Measurements from ENCODE around the gene STK35. TPM values are rescaled to one million over a fixed set of nuclear protein-coding genes. Genes with fewer than 3 reads are reported as not detected.

STK35 gene
- total and polyA plus RNA-seq, 9 of the 15 experiments (the other 6 are each of a cell fraction or from before 2014, with no cell fraction given), result 1.0 to 11.0 (median 6.3) TPM

GRCh38 chr20:2139250-2139649 lies 37.6 kb downstream of the STK35 start:
- no TSS peak for BruUV-seq (replicated peaks)
- in situ Hi-C loops (cut with MboI) (no loop called here), intact Hi-C loops (cut with micrococcal nuclease) (no loop called here)
- no peak for DNase-seq (ENCODE audit: extremely low read depth in 1 of 4, low spot score in 3 of 4)
- CTCF ChIA-PET (ENCODE audit: low intra/inter-chr PET ratio), result no interaction called here
- no peak overlapping the region for H2AFZ ChIP-seq (ENCODE audit: low read depth, low read length)
- no peaks in the 10 kb centered on the region for H3K27me3 ChIP-seq (ENCODE audit: control insufficient read depth in 2 of 2, insufficient read depth in 2 of 2, low read length in 2 of 2)
- TF ChIP-seq NR2F6 (CRISPR knock-in tag; IDR thresholded peaks at IDR 0.05) (no peak), ZNF431 (CRISPR knock-in tag; IDR thresholded peaks at IDR 0.05) (no peak), TCF7 (IDR thresholded peaks at IDR 0.05; ENCODE audit: borderline replicate concordance) (no peak), HIVEP1 (CRISPR knock-in tag; IDR thresholded peaks at IDR 0.05) (no peak), KLF13 (tag; IDR thresholded peaks at IDR 0.05; ENCODE audit: borderline replicate concordance, low read depth) (no peak), ZNF436 (CRISPR knock-in tag; IDR thresholded peaks at IDR 0.05) (no peak)
- H3K9me3 ChIP-seq (replicated peaks; ENCODE audit: control insufficient read depth, insufficient read depth, low read depth, low read length), result no peaks in the 10 kb centered on the region
- no peak overlapping the region for H3K4me2 ChIP-seq (ENCODE audit: insufficient read depth, low read length)
- H3K4me3 ChIP-seq, result no peak overlapping the region
- H4K20me1 ChIP-seq (replicated peaks; ENCODE audit: control insufficient read depth, insufficient read depth, low read length), result peaks cover 13% of the 10 kb centered on the region
- FAIRE-seq, result no peak
- WGBS (ENCODE audit: insufficient coverage, low coverage, missing lambda C conversion rate), result 90% methylated on average over 5 of the region's 6 CpGs
- no peak overlapping the region for H3K27ac ChIP-seq (ENCODE audit: extremely low read depth, low read depth, low read length)
- POLR2A ChIA-PET, result interaction anchor here (0.5 kb wide), 1 partner anchor 298 kb away, joined by 3 read pairs; no protein-coding TSS in a partner anchor
- H3K9me1 ChIP-seq (ENCODE audit: control insufficient read depth, insufficient read depth, low read length), result no peaks in the 10 kb centered on the region
- peaks cover 2% of the 10 kb centered on the region; the same call in 1 of the 3 replicates for H3K36me3 ChIP-seq (ENCODE audit: control insufficient read depth, insufficient read depth, low read length)
- no peaks in the 10 kb centered on the region for H3K79me2 ChIP-seq (ENCODE audit: control insufficient read depth, insufficient read depth, low read length)
- no peak overlapping the region for H3K9ac ChIP-seq (ENCODE audit: insufficient read depth in 1 of 2, low read depth in 2 of 2, low read length in 2 of 2)
- no peaks in the 10 kb centered on the region for H3K4me1 ChIP-seq (replicated peaks in 1 of 2; ENCODE audit: control insufficient read depth in 2 of 2, insufficient read depth in 2 of 2, low read length in 2 of 2)
- no peak for ATAC-seq

- H3K4me2 ChIP-seq (ENCODE audit: insufficient read depth, low read length), result no peak overlapping the region
- in situ Hi-C loops (cut with MboI) (no loop called here), intact Hi-C loops (cut with micrococcal nuclease) (no loop called here)
- no peak for ATAC-seq
- 64% methylated on average over 1 of the region's 2 CpGs for WGBS (ENCODE audit: insufficient coverage, low coverage, missing lambda C conversion rate)
- H3K79me2 ChIP-seq (ENCODE audit: control insufficient read depth, insufficient read depth, low read length), result no peaks in the 10 kb centered on the region
- H2AFZ ChIP-seq (ENCODE audit: low read depth, low read length), result no peak overlapping the region
- no peak overlapping the region for H3K27ac ChIP-seq (ENCODE audit: extremely low read depth, low read depth, low read length)
- FAIRE-seq, result no peak
- H3K9me1 ChIP-seq (ENCODE audit: control insufficient read depth, insufficient read depth, low read length), result no peaks in the 10 kb centered on the region
- no peak for DNase-seq (ENCODE audit: extremely low read depth in 1 of 4, low spot score in 3 of 4)
- H3K9ac ChIP-seq (ENCODE audit: insufficient read depth in 1 of 2, low read depth in 2 of 2, low read length in 2 of 2), result no peak overlapping the region
- TF ChIP-seq ZNF354B (CRISPR knock-in tag; IDR thresholded peaks at IDR 0.05), result no peak
- ChIA-PET POLR2A (interaction anchor here (0.7 kb wide), 1 partner anchor 9 kb away, joined by 3 read pairs; no protein-coding TSS in a partner anchor), CTCF (ENCODE audit: low intra/inter-chr PET ratio) (no interaction called here)
- no peak overlapping the region for H3K4me3 ChIP-seq
- peaks cover 13% of the 10 kb centered on the region for H4K20me1 ChIP-seq (replicated peaks; ENCODE audit: control insufficient read depth, insufficient read depth, low read length)
- no TSS peak for BruUV-seq (replicated peaks)
- no peaks in the 10 kb centered on the region for H3K4me1 ChIP-seq (replicated peaks in 1 of 2; ENCODE audit: control insufficient read depth in 2 of 2, insufficient read depth in 2 of 2, low read length in 2 of 2)
- H3K36me3 ChIP-seq (ENCODE audit: control insufficient read depth, insufficient read depth, low read length), result peaks cover 4% of the 10 kb centered on the region; the same call in 1 of the 3 replicates
- H3K27me3 ChIP-seq (ENCODE audit: control insufficient read depth in 2 of 2, insufficient read depth in 2 of 2, low read length in 2 of 2), result no peaks in the 10 kb centered on the region
- H3K9me3 ChIP-seq (replicated peaks; ENCODE audit: control insufficient read depth, insufficient read depth, low read depth, low read length), result no peaks in the 10 kb centered on the region
These were observed 38.1 kb downstream of the STK35 start for GRCh38 chr20:2139736-2140135.
